Muscle layer of duodenum (tissue), 2 donors: Measurements from ENCODE around the gene CELA2A.
"Not testable (repeated sequence)": the region's sequence is repeated elsewhere in the genome, so short reads cannot be mapped to it uniquely, and the experiment has no call there.

Source experiments
- H3K27ac ChIP-seq: one replicate; pipeline ENCODE4 v1.7.0; 2013; ENCODE audit warnings: mild to moderate bottlenecking, low read length
- H3K27me3 ChIP-seq: one replicate; pipeline ENCODE4 v1.7.0; 2013; ENCODE audit warnings: low read depth, mild to moderate bottlenecking, control low read depth, low read length
- H3K36me3 ChIP-seq, 2 donors: one replicate each; pipeline ENCODE4 v1.7.0; 2013; ENCODE audit warnings: low read length in 2 of 2, control low read depth in 1 of 2, mild to moderate bottlenecking in 1 of 2; ENCODE audit not compliant: insufficient read depth in 2 of 2, control insufficient read depth in 1 of 2
- H3K4me1 ChIP-seq, 2 donors: one replicate each; pipeline ENCODE4 v1.7.0; 2013; ENCODE audit warnings: low read length in 2 of 2, mild to moderate bottlenecking in 2 of 2, control low read depth in 1 of 2, moderate library complexity in 1 of 2; ENCODE audit not compliant: insufficient read depth in 2 of 2, control insufficient read depth in 1 of 2
- H3K4me3 ChIP-seq, 2 donors: one replicate each; pipeline ENCODE4 v1.7.0; 2013; ENCODE audit warnings: low read length in 2 of 2, low read depth in 1 of 2, mild to moderate bottlenecking in 1 of 2
- H3K9me3 ChIP-seq, 2 donors: one replicate each; pipeline ENCODE4 v1.7.0; 2013; ENCODE audit warnings: low read length in 2 of 2, control low read depth in 1 of 2, mild to moderate bottlenecking in 1 of 2; ENCODE audit not compliant: control insufficient read depth in 1 of 2
- donor health status: healthy.

Gene CELA2A

DNA sequence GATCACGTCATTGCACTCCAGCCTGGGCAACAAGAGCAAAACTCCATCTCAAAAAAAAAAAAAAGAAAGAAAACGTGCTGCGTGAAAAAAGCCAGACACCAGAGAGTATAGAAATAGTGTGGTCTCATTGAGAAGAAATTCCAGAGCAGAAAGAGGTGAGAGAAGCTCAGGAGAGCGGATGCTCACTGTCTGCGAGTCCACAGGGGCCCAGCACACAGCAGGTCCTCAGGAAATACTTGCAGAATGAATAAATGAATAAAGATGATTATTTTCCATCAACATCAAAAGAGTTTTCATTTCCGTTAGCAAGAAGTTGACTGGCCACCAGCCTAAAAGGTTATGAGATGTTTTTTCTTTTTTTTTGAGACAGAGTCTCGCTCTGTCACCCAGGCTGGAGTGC is 53.1 kb downstream of the CELA2A start:
- Histone ChIP-seq H3K27ac (no peak overlapping the region), H3K27me3 (no peaks in the 10 kb centered on the region), H3K9me3 (no peaks in the 10 kb centered on the region), H3K4me3 (no peak overlapping the region), H3K4me1 (no peaks in the 10 kb centered on the region), H3K36me3 (peaks cover 20 to 29% of the 10 kb centered on the region in 2 donors)

DNA sequence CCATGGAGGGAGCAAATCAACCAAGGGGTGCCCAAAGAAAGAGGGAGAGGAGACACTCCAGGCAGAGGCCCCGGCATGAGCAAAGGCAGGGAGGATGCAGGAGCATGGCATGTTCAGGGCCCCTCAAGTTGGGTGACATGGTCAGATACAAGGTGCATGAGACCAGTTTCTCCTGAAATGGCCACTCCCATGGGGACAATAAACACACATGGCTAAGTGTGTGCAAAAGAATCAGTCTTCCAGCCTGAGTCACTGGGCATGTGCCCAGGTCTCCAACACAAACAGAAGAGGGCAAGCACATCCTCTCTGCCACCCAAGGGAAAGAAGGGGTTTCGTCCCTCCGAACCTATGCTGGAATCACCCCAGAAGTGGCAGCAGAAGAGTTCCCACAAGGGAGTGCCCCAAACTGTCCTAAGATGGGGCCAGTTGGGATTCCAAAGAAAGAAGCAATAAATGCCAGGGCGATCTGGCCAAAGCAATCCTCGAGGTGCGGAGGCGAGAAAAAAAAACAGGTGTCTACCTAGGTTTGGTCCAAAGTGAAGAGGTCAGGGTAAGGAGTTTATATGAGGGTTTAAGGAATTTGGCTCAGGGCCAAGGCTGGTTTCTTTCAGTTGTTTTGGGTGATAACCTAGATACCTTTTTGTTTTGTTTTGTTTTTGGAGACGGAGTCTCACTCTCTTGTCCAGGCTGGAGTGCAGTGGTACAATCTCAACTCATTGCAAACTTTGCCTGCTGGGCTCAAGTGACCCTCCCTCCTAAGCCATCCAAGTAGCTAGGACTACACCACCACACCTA is 54.3 kb downstream of the CELA2A start:
- Histone ChIP-seq H3K9me3 (no peaks in the 10 kb centered on the region), H3K4me1 (no peaks in the 10 kb centered on the region), H3K36me3 (peaks cover 9 to 17% of the 10 kb centered on the region in 2 donors), H3K4me3 (no peak overlapping the region), H3K27ac (no peak overlapping the region), H3K27me3 (no peaks in the 10 kb centered on the region)

DNA sequence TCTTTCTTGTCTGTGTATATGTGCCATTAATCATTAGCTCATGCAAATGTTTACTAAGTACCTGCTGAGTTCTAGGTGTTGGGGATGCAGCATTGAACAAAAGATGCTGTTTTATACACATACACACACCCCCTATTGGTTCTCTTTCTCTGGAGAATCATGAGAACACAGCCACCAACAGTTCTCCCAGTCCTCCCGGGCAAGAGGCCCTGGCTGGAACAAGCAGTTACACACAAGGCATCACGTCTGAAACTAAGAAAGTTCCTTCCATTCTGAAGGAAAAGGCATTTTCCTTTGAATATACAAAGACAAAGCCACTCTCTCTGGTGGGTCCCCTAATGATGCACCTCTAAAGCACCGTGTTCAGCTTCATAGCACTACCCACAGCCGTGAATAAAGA is 56.7 kb downstream of the CELA2A start:
- Histone ChIP-seq H3K9me3 (no peaks in the 10 kb centered on the region), H3K27ac (no peak overlapping the region), H3K4me1 (no peaks in the 10 kb centered on the region), H3K4me3 (no peak overlapping the region), H3K27me3 (no peaks in the 10 kb centered on the region), H3K36me3 (peaks cover 12 to 20% of the 10 kb centered on the region in 2 donors)

DNA sequence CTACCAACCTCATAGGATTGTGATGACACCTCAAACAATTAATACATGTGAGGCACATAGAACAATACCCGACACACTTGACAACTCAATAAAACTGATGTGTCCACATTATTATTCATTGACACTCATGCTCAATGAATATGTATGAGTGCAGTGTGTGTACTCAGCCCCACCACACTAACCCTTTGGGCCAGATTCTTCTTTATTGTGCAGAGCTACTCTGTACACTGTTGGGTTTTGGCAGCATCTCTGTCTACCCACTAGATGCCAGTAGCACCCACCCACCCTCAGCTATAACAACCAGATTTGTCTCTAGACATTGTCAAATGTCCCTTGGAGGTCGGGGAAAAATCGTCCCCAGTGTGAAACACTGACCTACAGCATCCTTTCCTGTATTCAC is 57.4 kb downstream of the CELA2A start:
- H3K27ac ChIP-seq = no peak overlapping the region
- H3K9me3 ChIP-seq = no peaks in the 10 kb centered on the region
- no peak overlapping the region for H3K4me3 ChIP-seq
- no peaks in the 10 kb centered on the region for H3K27me3 ChIP-seq
- peaks cover 12 to 20% of the 10 kb centered on the region in 2 donors for H3K36me3 ChIP-seq
- H3K4me1 ChIP-seq = no peaks in the 10 kb centered on the region

DNA sequence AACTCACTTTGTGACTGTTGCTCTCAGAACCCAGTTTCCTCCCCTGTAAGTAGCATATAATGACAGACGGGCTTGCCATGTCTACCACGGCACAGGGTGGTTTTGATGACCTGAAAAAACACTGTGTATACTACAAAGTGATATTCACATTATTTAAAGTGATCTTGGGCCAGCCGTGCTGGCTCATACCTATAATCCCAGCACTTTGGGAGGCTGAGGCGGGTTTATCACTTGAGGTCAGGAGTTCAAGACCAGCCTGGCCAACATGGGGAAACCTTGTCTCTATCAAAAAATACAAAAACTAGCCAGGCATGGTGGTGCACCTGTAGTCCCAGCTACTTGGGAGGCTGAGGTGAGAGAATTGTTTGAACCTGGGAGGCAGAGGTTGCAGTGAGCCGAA is 58.0 kb downstream of the CELA2A start:
- H3K27me3 ChIP-seq, H3K4me1 ChIP-seq, H3K9me3 ChIP-seq, H3K4me3 ChIP-seq, H3K27ac ChIP-seq: not testable (repeated sequence)
- peaks cover 12 to 20% of the 10 kb centered on the region in 2 donors for H3K36me3 ChIP-seq

DNA sequence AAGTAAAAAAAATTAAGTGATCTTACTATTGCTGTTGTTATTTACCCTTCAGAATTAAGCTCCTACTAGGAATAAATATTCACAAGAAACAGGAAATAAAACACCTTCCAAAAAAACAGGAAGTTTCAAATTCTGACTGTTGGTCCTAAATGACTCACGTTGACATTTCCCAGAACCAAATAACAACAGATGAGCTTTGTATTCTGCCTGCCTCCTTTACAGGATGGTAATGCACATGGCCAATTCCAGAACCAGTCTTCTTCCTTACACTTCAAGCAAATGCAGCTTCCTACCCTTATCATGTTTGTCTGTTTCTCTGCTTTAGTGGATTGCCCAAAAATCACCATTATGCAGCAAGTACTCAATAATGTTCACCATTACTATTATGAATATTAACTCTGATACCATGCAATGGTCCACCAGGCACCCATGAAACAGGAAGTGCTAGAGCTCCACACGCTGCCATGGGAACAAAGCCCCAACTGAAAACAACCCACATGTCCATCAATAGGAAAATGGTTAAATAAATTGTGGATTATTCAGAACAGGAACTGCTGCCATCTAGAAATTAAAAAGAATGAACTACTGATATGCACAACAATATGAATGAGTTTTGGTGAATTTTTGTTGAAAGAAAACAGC is 58.6 kb downstream of the CELA2A start:
- Histone ChIP-seq H3K27ac (no peak overlapping the region), H3K9me3 (no peaks in the 10 kb centered on the region), H3K36me3 (peaks cover 12 to 20% of the 10 kb centered on the region in 2 donors), H3K27me3 (no peaks in the 10 kb centered on the region), H3K4me3 (no peak overlapping the region), H3K4me1 (no peaks in the 10 kb centered on the region)

DNA sequence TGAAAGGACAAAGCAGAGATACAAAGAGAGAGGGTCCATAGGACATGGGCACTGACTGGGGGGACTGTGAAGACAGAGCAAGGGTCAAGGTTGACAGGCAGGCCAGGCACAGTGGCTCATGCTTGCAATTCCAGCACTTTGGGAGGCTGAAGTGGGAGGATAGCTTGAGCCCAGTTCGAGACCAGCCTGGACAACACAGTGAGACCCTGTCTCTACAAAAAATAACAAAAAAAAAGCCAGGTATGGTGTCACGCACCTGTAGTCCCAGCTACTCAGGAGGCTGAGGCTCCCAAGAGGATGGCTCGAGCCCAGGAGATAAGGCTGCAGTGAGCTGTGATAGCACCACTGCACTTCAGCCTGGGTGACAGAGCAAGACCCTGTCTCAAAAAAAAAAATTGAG is 63.1 kb downstream of the CELA2A start:
- Histone ChIP-seq H3K4me3 (no peak overlapping the region), H3K27ac (no peak overlapping the region), H3K9me3 (no peaks in the 10 kb centered on the region), H3K4me1 (peaks cover 0 to 8% of the 10 kb centered on the region in 2 donors), H3K27me3 (no peaks in the 10 kb centered on the region), H3K36me3 (peaks cover 4 to 16% of the 10 kb centered on the region in 2 donors)

DNA sequence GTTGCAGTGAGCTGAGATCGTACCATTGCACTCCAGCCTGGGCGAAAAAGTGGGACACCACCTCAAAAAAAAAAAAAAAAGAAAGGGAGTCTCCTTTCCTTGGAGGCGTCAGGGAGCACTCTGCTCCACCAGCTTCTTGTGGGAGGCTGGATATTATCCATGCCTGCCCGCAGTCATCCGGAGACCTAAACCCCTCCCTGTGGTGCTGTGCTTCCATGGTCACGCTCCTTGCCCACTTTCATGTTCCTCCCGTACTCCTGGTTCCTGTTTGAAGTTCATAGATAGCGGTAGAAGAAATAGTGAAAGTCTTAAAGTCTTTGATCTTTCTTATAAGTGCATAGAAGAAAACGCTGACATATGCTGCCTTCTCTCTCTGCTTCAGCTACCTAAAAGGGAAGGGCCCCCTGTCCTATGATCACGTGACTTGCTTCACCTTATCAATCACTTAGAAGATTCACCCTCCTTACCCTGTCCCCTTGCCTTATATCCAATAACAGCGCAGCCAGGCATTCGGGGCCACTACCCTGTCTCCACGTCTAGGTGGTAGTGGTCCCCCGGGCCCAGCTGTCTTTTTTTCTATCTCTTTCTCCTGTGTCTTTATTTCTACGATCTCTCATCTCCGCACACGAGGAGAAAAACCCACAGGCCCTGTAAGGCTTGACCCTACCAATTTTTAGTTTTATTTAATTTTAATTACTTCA is 64.8 kb downstream of the CELA2A start:
- not testable (repeated sequence) for H3K27ac ChIP-seq, H3K9me3 ChIP-seq, H3K4me3 ChIP-seq, H3K27me3 ChIP-seq
- Histone ChIP-seq H3K4me1 (peaks cover 7 to 18% of the 10 kb centered on the region in 2 donors), H3K36me3 (peaks cover 4 to 15% of the 10 kb centered on the region in 2 donors)
